Left ventricle myocardium inferior (tissue), 1 donor: ENCODE measurements around the gene OR2H1. TPM values are rescaled to one million over a fixed set of nuclear protein-coding genes. Genes with fewer than 3 reads are reported as not detected.

ENCODE experiments used
- DNase-seq: peaks from one replicate; pipeline ENCODE4 v3.0.0-alpha.2; 2020
- H3K27ac ChIP-seq: fragments of 200-600 bp; replicated peaks from 2 replicates; pipeline ENCODE4 v1.8.0; 2021
- H3K27me3 ChIP-seq: fragments of 200-600 bp; 2 replicates; pipeline ENCODE4 v1.8.0; 2021; ENCODE audit warnings: low read depth
- H3K36me3 ChIP-seq: fragments of 200-600 bp; 2 replicates; pipeline ENCODE4 v1.8.0; 2021
- H3K4me1 ChIP-seq: fragments of 200-600 bp; 2 replicates; pipeline ENCODE4 v1.8.0; 2021
- H3K4me3 ChIP-seq: fragments of 200-600 bp; 2 replicates; pipeline ENCODE4 v1.8.0; 2021; ENCODE audit warnings: mild to moderate bottlenecking, moderate library complexity
- H3K9me3 ChIP-seq: fragments of 200-600 bp; replicated peaks from 2 replicates; pipeline ENCODE4 v1.8.0; 2021
- intact Hi-C: fragments of 100-400 bp; cut with micrococcal nuclease; formaldehyde crosslinking; loops from one replicate; pipeline ENCODE4 v1.11.0; 2022
- total RNA-seq: library from RNA; stranded (reverse); fragmentation: NEBNext Ultra II Directional; extraction: Animal tissue kit (Norgen Biotek cat#: 25700); gene quantifications from one replicate; pipeline ENCODE4 v1.2.1, GENCODE V29; 2021
- TF ChIP-seq, protein P1 (sequence below): fragments of 200-600 bp; IDR thresholded peaks from 2 replicates; pipeline ENCODE4 v1.8.0; 2021; ENCODE audit warnings: antibody characterized with exemption, mild to moderate bottlenecking, borderline replicate concordance
- donor health status: DM: no; HTN: yes; CAD: no; lungs with severe emphysema.

Gene OR2H1
- total RNA-seq, 1 donor from 2014 or later = not detected

DNA sequence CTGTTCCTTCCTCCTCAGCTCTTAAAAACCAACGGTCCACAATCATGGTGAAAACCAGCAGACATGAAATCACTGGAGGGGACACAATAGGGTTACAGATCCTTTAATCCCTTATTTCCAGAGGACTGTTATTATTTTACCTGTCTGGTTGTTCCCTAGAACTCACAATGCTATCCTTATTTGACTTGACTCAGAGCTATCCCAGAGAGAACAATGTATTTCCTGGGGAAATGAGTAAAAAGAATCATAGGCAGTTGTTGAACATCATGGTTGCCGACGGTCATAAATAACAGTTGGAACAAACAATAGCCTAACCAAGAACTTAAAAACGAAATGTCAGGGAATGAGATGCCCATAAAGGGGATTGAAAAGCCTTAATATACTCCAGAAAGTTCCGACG, 9.3 kb downstream of the OR2H1 start:
- intact Hi-C loops = no loop called here

DNA sequence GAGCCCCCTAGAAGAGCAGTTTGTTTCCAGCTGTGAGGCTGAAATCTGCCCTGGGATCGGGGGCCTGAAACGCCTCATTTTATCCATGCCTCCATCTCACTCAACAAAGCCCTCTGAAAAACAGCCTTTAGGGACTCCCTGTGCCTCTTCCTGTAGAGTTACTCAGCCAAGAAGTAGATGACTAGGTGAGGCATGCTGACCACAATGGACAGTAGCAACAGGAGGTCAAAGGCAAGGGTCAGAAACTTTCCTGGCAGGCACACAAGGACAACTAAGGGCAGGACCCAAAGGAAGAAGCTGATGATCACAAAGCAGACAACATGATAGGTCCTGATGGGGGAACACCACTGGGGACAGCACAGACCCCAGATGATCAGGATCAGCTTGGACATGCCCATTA, 18.0 kb downstream of the OR2H1 start:
- intact Hi-C loops = no loop called here
- TF ChIP-seq, protein P1, sequence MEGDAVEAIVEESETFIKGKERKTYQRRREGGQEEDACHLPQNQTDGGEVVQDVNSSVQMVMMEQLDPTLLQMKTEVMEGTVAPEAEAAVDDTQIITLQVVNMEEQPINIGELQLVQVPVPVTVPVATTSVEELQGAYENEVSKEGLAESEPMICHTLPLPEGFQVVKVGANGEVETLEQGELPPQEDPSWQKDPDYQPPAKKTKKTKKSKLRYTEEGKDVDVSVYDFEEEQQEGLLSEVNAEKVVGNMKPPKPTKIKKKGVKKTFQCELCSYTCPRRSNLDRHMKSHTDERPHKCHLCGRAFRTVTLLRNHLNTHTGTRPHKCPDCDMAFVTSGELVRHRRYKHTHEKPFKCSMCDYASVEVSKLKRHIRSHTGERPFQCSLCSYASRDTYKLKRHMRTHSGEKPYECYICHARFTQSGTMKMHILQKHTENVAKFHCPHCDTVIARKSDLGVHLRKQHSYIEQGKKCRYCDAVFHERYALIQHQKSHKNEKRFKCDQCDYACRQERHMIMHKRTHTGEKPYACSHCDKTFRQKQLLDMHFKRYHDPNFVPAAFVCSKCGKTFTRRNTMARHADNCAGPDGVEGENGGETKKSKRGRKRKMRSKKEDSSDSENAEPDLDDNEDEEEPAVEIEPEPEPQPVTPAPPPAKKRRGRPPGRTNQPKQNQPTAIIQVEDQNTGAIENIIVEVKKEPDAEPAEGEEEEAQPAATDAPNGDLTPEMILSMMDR = no peak
- no peak overlapping the region for H3K27ac ChIP-seq
- H3K27me3 ChIP-seq = peaks cover 5% of the 10 kb centered on the region
- H3K4me1 ChIP-seq = no peaks in the 10 kb centered on the region
- H3K9me3 ChIP-seq = no peaks in the 10 kb centered on the region
- H3K4me3 ChIP-seq = no peak overlapping the region
- H3K36me3 ChIP-seq = no peaks in the 10 kb centered on the region
- no peak for DNase-seq

More for the DNA sequence above, 9.3 kb downstream of the OR2H1 start:
- Histone ChIP-seq H3K4me1 (no peaks in the 10 kb centered on the region), H3K4me3 (no peak overlapping the region), H3K27ac (no peak overlapping the region), H3K9me3 (no peaks in the 10 kb centered on the region), H3K27me3 (peaks cover 30% of the 10 kb centered on the region), H3K36me3 (no peaks in the 10 kb centered on the region)
- no peak for DNase-seq
- TF ChIP-seq, protein P1 = no peak

DNA sequence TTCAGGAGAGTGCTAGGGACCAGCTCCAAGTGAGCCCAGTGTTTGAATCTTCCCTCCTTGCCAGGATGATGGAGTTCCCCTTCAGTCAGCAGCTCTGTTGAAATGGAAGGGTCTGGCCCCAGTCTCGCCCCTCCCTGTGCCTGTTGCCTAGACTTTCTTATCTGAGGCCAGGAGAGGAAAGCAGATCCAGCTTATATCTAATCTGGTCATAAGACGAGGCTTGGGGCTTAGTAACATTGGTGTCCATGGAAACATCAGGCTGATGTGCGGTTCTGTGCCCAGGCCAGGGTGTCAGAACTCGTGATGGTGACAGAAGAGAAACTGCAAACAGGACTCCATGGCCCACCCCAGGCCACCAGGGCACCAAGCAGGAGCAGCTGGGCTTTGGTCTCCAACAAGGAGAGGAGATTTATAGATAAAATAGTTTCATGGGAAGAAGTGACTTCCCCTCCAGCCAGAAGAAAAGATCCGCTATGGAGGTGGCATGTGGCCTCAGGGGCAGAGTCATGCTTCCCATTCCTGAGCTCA, 21.0 kb downstream of the OR2H1 start:
- TF ChIP-seq, protein P1 = no peak
- Histone ChIP-seq H3K27me3 (peaks cover 14% of the 10 kb centered on the region), H3K9me3 (peaks cover 11% of the 10 kb centered on the region), H3K36me3 (no peaks in the 10 kb centered on the region), H3K27ac (no peak overlapping the region), H3K4me1 (no peaks in the 10 kb centered on the region), H3K4me3 (no peak overlapping the region)
- no peak for DNase-seq
- intact Hi-C loops = no loop called here

GRCh38 chr6:29478740-29479139, 21.8 kb downstream of the OR2H1 start:
- intact Hi-C loops = no loop called here
- DNase-seq = no peak
- no peaks in the 10 kb centered on the region for H3K4me1 ChIP-seq
- H3K27ac ChIP-seq = no peak overlapping the region
- H3K9me3 ChIP-seq = peaks cover 11% of the 10 kb centered on the region
- H3K27me3 ChIP-seq = peaks cover 18% of the 10 kb centered on the region
- H3K36me3 ChIP-seq = no peaks in the 10 kb centered on the region
- no peak overlapping the region for H3K4me3 ChIP-seq
- TF ChIP-seq, protein P1 = no peak

- no peak for DNase-seq
- H3K36me3 ChIP-seq = no peaks in the 10 kb centered on the region
Observed at GRCh38 chr6:29479560-29479959, 22.6 kb downstream of the OR2H1 start.

More at GRCh38 chr6:29479560-29479959, 22.6 kb downstream of the OR2H1 start:
- TF ChIP-seq, protein P1 = no peak
- H3K9me3 ChIP-seq = peaks cover 11% of the 10 kb centered on the region
- intact Hi-C loops = no loop called here
- peaks cover 25% of the 10 kb centered on the region for H3K27me3 ChIP-seq
- H3K4me1 ChIP-seq = no peaks in the 10 kb centered on the region
- H3K27ac ChIP-seq = no peak overlapping the region
- H3K4me3 ChIP-seq = no peak overlapping the region
